SK-N-SH (cell line): Measurements from ENCODE around the gene PRF1. TPM values are rescaled to one million over a fixed set of nuclear protein-coding genes. Genes with fewer than 3 reads are reported as not detected.

Experiments used
- CTCF ChIA-PET: fragments of 300-600, 350-600 bp; formaldehyde crosslinking; extraction: SDS; loops from one replicate; lab custom pipeline; 2021; lab: Yijun Ruan, JAX
- POLR2A ChIA-PET: fragments of 350-600 bp; sonication (Branson Sonifier 250); formaldehyde crosslinking; extraction: SDS; loops from one replicate; lab custom pipeline; 2020; ENCODE audit warnings: antibody characterized with exemption, inconsistent platforms; lab: Yijun Ruan, JAX
- DNase-seq: peaks from one replicate; pipeline ENCODE4 v3.0.0; 2012
- H2AFZ ChIP-seq: fragments of 200-600 bp; sonication (generic); 2 replicates; pipeline ENCODE4 v1.8.1; 2016; ENCODE audit warnings: antibody characterized with exemption, mild to moderate bottlenecking, low read depth
- H3F3A ChIP-seq: fragments of 200-600 bp; sonication (generic); replicated peaks from 2 replicates; pipeline ENCODE3; 2016; ENCODE audit warnings: antibody characterized with exemption, mild to moderate bottlenecking; ENCODE audit not compliant: insufficient read depth
- H3K27ac ChIP-seq, 2 experiments: fragments of 200-500 bp in 1 of 2; fragments of 200-600 bp in 1 of 2; sonication (Bioruptor generic) in 1 of 2; sonication (generic), shearing (Covaris generic) in 1 of 2; 2 replicates each; pipeline versions ENCODE4 v1.5.1 to v1.6.1; 2014 to 2016; ENCODE audit warnings: low read depth in 2 of 2, inconsistent platforms in 1 of 2, low read length in 1 of 2, mild to moderate bottlenecking in 1 of 2, mixed read lengths in 1 of 2
- H3K27me3 ChIP-seq: fragments of 200-600 bp; sonication (generic), shearing (Covaris generic); 2 replicates; pipeline ENCODE4 v1.6.1; 2016; ENCODE audit warnings: mixed run types; ENCODE audit not compliant: insufficient read depth
- H3K36me3 ChIP-seq, 2 experiments: fragments of 200-500 bp in 1 of 2; fragments of 200-600 bp in 1 of 2; sonication (Bioruptor generic) in 1 of 2; sonication (generic) in 1 of 2; replicated peaks in 1 of 2; 2 replicates each; pipeline versions ENCODE3 to v1.5.1; 2014 to 2016; ENCODE audit warnings: low read length in 1 of 2, mild to moderate bottlenecking in 1 of 2; ENCODE audit not compliant: insufficient read depth in 2 of 2, control insufficient read depth in 1 of 2
- H3K4me1 ChIP-seq, 2 experiments: fragments of 200-500 bp in 1 of 2; fragments of 200-600 bp in 1 of 2; sonication (Bioruptor generic) in 1 of 2; sonication (generic), shearing (Covaris generic) in 1 of 2; 2 replicates each; pipeline versions ENCODE4 v1.5.1 to v1.6.1; 2014 to 2016; ENCODE audit warnings: low read depth in 1 of 2, low read length in 1 of 2, mixed run types in 1 of 2; ENCODE audit not compliant: insufficient read depth in 2 of 2, control insufficient read depth in 1 of 2
- H3K4me2 ChIP-seq: fragments of 200-600 bp; sonication (generic), shearing (Covaris generic); 2 replicates; pipeline ENCODE4 v1.6.1; 2017; ENCODE audit warnings: mixed run types
- H3K4me3 ChIP-seq, 2 experiments: fragments of 200-500 bp in 1 of 2; fragments of 200-600 bp in 1 of 2; sonication (Bioruptor generic) in 1 of 2; sonication (generic), shearing (Covaris generic) in 1 of 2; 2 replicates each; pipeline versions ENCODE4 v1.5.1 to v1.8.1; 2014 to 2016; ENCODE audit warnings: low read depth in 2 of 2, inconsistent platforms in 1 of 2, low read length in 1 of 2, mild to moderate bottlenecking in 1 of 2, mixed read lengths in 1 of 2, moderate library complexity in 1 of 2
- H3K79me2 ChIP-seq: fragments of 200-600 bp; sonication (generic); 2 replicates; pipeline ENCODE4 v1.8.1; 2017; ENCODE audit warnings: mild to moderate bottlenecking; ENCODE audit not compliant: insufficient read depth
- H3K9ac ChIP-seq: fragments of 200-600 bp; sonication (generic); 2 replicates; pipeline ENCODE4 v1.6.1; 2017; ENCODE audit warnings: mixed run types
- H3K9me2 ChIP-seq: fragments of 200-600 bp; sonication (generic); 2 replicates; pipeline ENCODE4 v1.6.1; 2017; ENCODE audit warnings: mixed run types
- H3K9me3 ChIP-seq: fragments of 200-600 bp; sonication (generic); 2 replicates; pipeline ENCODE4 v1.6.1; 2017; ENCODE audit warnings: mixed run types, mild to moderate bottlenecking, moderate library complexity
- H4K20me1 ChIP-seq: fragments of 200-600 bp; sonication (generic); 2 replicates; pipeline ENCODE4 v1.6.1; 2017; ENCODE audit warnings: mild to moderate bottlenecking, mixed run types; ENCODE audit not compliant: insufficient read depth
- CHD2 ChIP-seq: fragments of 150-350 bp; IDR thresholded peaks from 2 replicates; pipeline ENCODE4 v1.6.1; 2018; ENCODE audit warnings: low read length; ENCODE audit not compliant: partially characterized antibody
- ELF1 ChIP-seq: IDR thresholded peaks from 2 replicates; pipeline ENCODE4 v1.4.0; 2012
- EP300 ChIP-seq, 2 experiments: IDR thresholded peaks; 2 replicates each; pipeline versions ENCODE4 v1.4.0 to v1.6.1; 2012; ENCODE audit warnings: borderline replicate concordance in 1 of 2, low read depth in 1 of 2, low read length in 1 of 2
- EZH2phosphoT487 ChIP-seq: fragments of 200-600 bp; sonication (generic); IDR thresholded peaks from 2 replicates; pipeline ENCODE4 v1.6.1; 2017; ENCODE audit warnings: low read depth, mixed run types, mild to moderate bottlenecking, antibody characterized with exemption, moderate library complexity, borderline replicate concordance
- FOXJ3 ChIP-seq: sonication (generic); formaldehyde crosslinking; IDR thresholded peaks from 2 replicates; pipeline ENCODE4 v1.5.1; 2020; ENCODE audit warnings: mild to moderate bottlenecking, missing genetic modification reagents
- FOXM1 ChIP-seq: IDR thresholded peaks from 2 replicates; pipeline ENCODE4 v1.4.0; 2012; ENCODE audit warnings: low read depth, mild to moderate bottlenecking
- MEF2A ChIP-seq: IDR thresholded peaks from 2 replicates; pipeline ENCODE4 v1.4.0; 2012; ENCODE audit warnings: low read depth, borderline replicate concordance
- NFIC ChIP-seq: IDR thresholded peaks from 2 replicates; pipeline ENCODE4 v1.4.0; 2012; ENCODE audit warnings: borderline replicate concordance
- RAD21 ChIP-seq: IDR thresholded peaks from 2 replicates; pipeline ENCODE4 v1.6.1; 2012; ENCODE audit warnings: mild to moderate bottlenecking, low read length
- RCOR1 ChIP-seq: fragments of 150-350 bp; IDR thresholded peaks from 2 replicates; pipeline ENCODE4 v1.6.1; 2017; ENCODE audit warnings: antibody characterized with exemption, low read length
- RXRA ChIP-seq: IDR thresholded peaks from 2 replicates; pipeline ENCODE4 v1.4.0; 2012; ENCODE audit warnings: low read depth, mild to moderate bottlenecking, borderline replicate concordance
- TAF1 ChIP-seq: IDR thresholded peaks from 2 replicates; pipeline ENCODE4 v1.6.1; 2012; ENCODE audit warnings: low read depth, mild to moderate bottlenecking, low read length, moderate library complexity, borderline replicate concordance
- TCF12 ChIP-seq: IDR thresholded peaks from 2 replicates; pipeline ENCODE4 v1.4.0; 2012
- WGBS: methylation state at CpG from one replicate; pipeline ENCODE4 v1.1.6; 2017; ENCODE audit warnings: low lambda C conversion rate; 5-methylcytosine and 5-hydroxymethylcytosine counted together
- polyA plus RNA-seq, 3 experiments: library from polyadenylated mRNA; depleted of rRNA; stranded (reverse); fragments of >200 nt; gene quantifications; 2 replicates each; pipeline ENCODE4 v1.2.3, GENCODE V29; 2012
- TF ChIP-seq, protein P1 (sequence below): IDR thresholded peaks from 2 replicates; pipeline ENCODE4 v1.4.0; 2012; ENCODE audit warnings: low read depth, borderline replicate concordance
- TF ChIP-seq, protein P2 (sequence below): IDR thresholded peaks from 2 replicates; pipeline ENCODE4 v1.6.1; 2012; ENCODE audit warnings: mild to moderate bottlenecking, low read depth, low read length, moderate library complexity
- TF ChIP-seq, protein P3 (sequence below): fragments of 150-350 bp; IDR thresholded peaks from 2 replicates; pipeline ENCODE4 v1.6.1; 2017; ENCODE audit warnings: antibody characterized with exemption, low read length, low read depth, borderline replicate concordance

PRF1 gene
- polyA plus RNA-seq, 1 of the 3 experiments (the other 2 are of a cell fraction): not detected

- no peaks in the 10 kb centered on the region for H4K20me1 ChIP-seq
- no peaks in the 10 kb centered on the region for H3K79me2 ChIP-seq
- no peak overlapping the region for H2AFZ ChIP-seq
- 52% methylated on average over 7 of the region's 7 CpGs for WGBS
- H3K4me1 ChIP-seq: peaks cover 0 to 58% of the 10 kb centered on the region in 2 experiments; a peak in 1 of 4 replicates
- POLR2A ChIA-PET: interaction anchor here (1.1 to 1.6 kb wide), 2 partner anchors 22 to 328 kb away, joined by 3 to 5 read pairs; no protein-coding TSS in a partner anchor
- H3F3A ChIP-seq: no peaks in the 10 kb centered on the region
- H3K36me3 ChIP-seq: no peaks in the 10 kb centered on the region
- H3K4me3 ChIP-seq: no peak overlapping the region
- no peak overlapping the region for H3K4me2 ChIP-seq
- H3K27me3 ChIP-seq: no peaks in the 10 kb centered on the region
- DNase-seq: peak; percentile 49
- H3K27ac ChIP-seq: peak overlapping the region in 1 of 2 experiments; percentile 93; a peak in 2 of 4 replicates
- CTCF ChIA-PET: interaction anchor here (1.7 to 5.9 kb wide), 3 partner anchors 13 to 196 kb away, joined by 5 to 42 read pairs (median 40); no protein-coding TSS in a partner anchor
- no peaks in the 10 kb centered on the region for H3K9me3 ChIP-seq
- H3K9me2 ChIP-seq: no peaks in the 10 kb centered on the region
- TF ChIP-seq FOXM1 (no peak), MEF2A (no peak), EP300 (IDR thresholded peaks at IDR 0.05; ENCODE audit: borderline replicate concordance in 1 of 2, low read depth in 1 of 2, low read length in 1 of 2) (peak in 1 of 2 experiments; percentile 70; a peak in 1 of 4 replicates)
- TF ChIP-seq, all 33 proteins: peak for 1
- H3K9ac ChIP-seq: no peak overlapping the region
These were observed 39.3 kb downstream of the PRF1 start for GRCh38 chr10:70563230-70563629.

DNA sequence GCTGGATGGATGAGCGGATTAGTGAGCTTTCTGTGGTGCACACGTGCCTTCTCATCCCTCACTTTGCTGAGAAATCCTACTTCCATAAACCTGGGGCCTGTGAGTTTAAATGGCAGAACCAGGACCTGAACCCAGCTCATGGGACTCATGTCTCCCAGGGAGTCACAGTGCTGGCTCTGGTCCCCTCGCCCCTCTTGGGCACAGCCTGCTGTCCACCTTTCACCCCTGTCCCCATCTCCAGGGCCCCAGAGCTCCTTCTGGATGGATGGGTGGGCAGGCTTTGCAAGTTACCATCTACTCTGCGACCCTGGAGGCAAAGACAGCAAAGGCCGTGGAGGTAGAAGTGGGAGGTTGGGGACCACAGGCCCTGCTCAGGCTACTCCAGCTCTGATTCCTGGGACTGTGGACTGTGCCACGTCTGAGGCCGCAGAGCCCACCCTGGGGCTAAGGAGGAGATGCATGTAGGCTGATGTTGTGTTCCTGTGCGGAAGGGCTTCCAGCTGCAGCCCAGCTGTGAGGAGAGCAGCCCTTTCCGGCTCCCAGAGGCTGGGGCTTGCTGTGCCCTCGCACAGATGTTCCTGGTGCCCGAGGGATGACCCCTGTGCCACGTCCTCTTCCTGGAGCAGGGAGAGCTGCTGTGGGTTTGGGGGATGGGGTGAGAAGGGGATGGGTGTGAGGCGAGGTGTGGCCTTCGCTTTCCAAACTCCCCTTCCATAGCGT, 40.3 kb downstream of the PRF1 start:
- CTCF ChIA-PET: interaction anchor here (0.9 to 5.9 kb wide), 8 partner anchors 12 to 341 kb away, joined by 3 to 42 read pairs (median 5); no protein-coding TSS in a partner anchor

GRCh38 chr10:70561558-70561957, 41.0 kb downstream of the PRF1 start:
- no peaks in the 10 kb centered on the region for H3K9me2 ChIP-seq
- H3F3A ChIP-seq: no peaks in the 10 kb centered on the region
- no peaks in the 10 kb centered on the region for H4K20me1 ChIP-seq
- no peak overlapping the region for H3K4me2 ChIP-seq
- DNase-seq: no peak
- H2AFZ ChIP-seq: no peak overlapping the region
- H3K79me2 ChIP-seq: no peaks in the 10 kb centered on the region
- WGBS: 83% methylated on average over 6 of the region's 6 CpGs
- H3K27me3 ChIP-seq: no peaks in the 10 kb centered on the region
- H3K36me3 ChIP-seq: no peaks in the 10 kb centered on the region
- no peaks in the 10 kb centered on the region for H3K9me3 ChIP-seq
- no peak overlapping the region for H3K4me3 ChIP-seq
- H3K27ac ChIP-seq: peak overlapping the region in 1 of 2 experiments; percentile 93; a peak in 2 of 4 replicates
- CTCF ChIA-PET: interaction anchor here (0.9 to 5.9 kb wide), 9 partner anchors 12 to 342 kb away, joined by 3 to 42 read pairs (median 5); no protein-coding TSS in a partner anchor
- no peak overlapping the region for H3K9ac ChIP-seq
- POLR2A ChIA-PET: interaction anchor here (0.6 to 1.6 kb wide), 7 partner anchors 9 to 327 kb away, joined by 3 to 11 read pairs (median 3); no protein-coding TSS in a partner anchor
- peaks cover 0 to 58% of the 10 kb centered on the region in 2 experiments; a peak in 1 of 4 replicates for H3K4me1 ChIP-seq
- TF ChIP-seq FOXM1: no peak
- TF ChIP-seq ELF1: no peak
- TF ChIP-seq RAD21: no peak
- TF ChIP-seq, protein P1, sequence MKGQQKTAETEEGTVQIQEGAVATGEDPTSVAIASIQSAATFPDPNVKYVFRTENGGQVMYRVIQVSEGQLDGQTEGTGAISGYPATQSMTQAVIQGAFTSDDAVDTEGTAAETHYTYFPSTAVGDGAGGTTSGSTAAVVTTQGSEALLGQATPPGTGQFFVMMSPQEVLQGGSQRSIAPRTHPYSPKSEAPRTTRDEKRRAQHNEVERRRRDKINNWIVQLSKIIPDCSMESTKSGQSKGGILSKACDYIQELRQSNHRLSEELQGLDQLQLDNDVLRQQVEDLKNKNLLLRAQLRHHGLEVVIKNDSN: no peak
- TF ChIP-seq, protein P2, sequence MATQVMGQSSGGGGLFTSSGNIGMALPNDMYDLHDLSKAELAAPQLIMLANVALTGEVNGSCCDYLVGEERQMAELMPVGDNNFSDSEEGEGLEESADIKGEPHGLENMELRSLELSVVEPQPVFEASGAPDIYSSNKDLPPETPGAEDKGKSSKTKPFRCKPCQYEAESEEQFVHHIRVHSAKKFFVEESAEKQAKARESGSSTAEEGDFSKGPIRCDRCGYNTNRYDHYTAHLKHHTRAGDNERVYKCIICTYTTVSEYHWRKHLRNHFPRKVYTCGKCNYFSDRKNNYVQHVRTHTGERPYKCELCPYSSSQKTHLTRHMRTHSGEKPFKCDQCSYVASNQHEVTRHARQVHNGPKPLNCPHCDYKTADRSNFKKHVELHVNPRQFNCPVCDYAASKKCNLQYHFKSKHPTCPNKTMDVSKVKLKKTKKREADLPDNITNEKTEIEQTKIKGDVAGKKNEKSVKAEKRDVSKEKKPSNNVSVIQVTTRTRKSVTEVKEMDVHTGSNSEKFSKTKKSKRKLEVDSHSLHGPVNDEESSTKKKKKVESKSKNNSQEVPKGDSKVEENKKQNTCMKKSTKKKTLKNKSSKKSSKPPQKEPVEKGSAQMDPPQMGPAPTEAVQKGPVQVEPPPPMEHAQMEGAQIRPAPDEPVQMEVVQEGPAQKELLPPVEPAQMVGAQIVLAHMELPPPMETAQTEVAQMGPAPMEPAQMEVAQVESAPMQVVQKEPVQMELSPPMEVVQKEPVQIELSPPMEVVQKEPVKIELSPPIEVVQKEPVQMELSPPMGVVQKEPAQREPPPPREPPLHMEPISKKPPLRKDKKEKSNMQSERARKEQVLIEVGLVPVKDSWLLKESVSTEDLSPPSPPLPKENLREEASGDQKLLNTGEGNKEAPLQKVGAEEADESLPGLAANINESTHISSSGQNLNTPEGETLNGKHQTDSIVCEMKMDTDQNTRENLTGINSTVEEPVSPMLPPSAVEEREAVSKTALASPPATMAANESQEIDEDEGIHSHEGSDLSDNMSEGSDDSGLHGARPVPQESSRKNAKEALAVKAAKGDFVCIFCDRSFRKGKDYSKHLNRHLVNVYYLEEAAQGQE: no peak
- TF ChIP-seq NFIC: no peak
- TF ChIP-seq, protein P3, sequence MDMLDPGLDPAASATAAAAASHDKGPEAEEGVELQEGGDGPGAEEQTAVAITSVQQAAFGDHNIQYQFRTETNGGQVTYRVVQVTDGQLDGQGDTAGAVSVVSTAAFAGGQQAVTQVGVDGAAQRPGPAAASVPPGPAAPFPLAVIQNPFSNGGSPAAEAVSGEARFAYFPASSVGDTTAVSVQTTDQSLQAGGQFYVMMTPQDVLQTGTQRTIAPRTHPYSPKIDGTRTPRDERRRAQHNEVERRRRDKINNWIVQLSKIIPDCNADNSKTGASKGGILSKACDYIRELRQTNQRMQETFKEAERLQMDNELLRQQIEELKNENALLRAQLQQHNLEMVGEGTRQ: no peak

More for the DNA sequence above, 40.3 kb downstream of the PRF1 start:
- 79% methylated on average over 11 of the region's 15 CpGs for WGBS
- TF ChIP-seq TCF12 (no peak), RXRA (no peak), RCOR1 (peak; percentile 70), NFIC (no peak), CHD2 (peak; percentile 78), EZH2phosphoT487 (no peak), RAD21 (0 out of 2 replicates have a peak, but pooled peaks have one; percentile 5), EP300 (IDR thresholded peaks at IDR 0.05; ENCODE audit: borderline replicate concordance in 1 of 2, low read depth in 1 of 2, low read length in 1 of 2) (peak in 1 of 2 experiments; percentile 64; a peak in 1 of 4 replicates), MEF2A (no peak), FOXJ3 (CRISPR knock-in tag) (peak; percentile 74), TAF1 (no peak)
- peaks cover 0 to 58% of the 10 kb centered on the region in 2 experiments; a peak in 1 of 4 replicates for H3K4me1 ChIP-seq
- POLR2A ChIA-PET: interaction anchor here (0.6 to 1.6 kb wide), 10 partner anchors 9 to 679 kb away, joined by 3 to 11 read pairs (median 3); no protein-coding TSS in a partner anchor
- H3K9me2 ChIP-seq: no peaks in the 10 kb centered on the region
- no peaks in the 10 kb centered on the region for H4K20me1 ChIP-seq
- no peak overlapping the region for H3K9ac ChIP-seq
- peak overlapping the region in 1 of 2 experiments; percentile 93; a peak in 2 of 4 replicates for H3K27ac ChIP-seq
- no peak overlapping the region for H2AFZ ChIP-seq
- no peak overlapping the region for H3K4me2 ChIP-seq
- H3K9me3 ChIP-seq: no peaks in the 10 kb centered on the region
- H3K36me3 ChIP-seq: no peaks in the 10 kb centered on the region
- no peaks in the 10 kb centered on the region for H3F3A ChIP-seq
- H3K79me2 ChIP-seq: no peaks in the 10 kb centered on the region
- H3K27me3 ChIP-seq: no peaks in the 10 kb centered on the region
- DNase-seq: peak; percentile 89
- H3K4me3 ChIP-seq: no peak overlapping the region
